Measurements from ENCODE around the gene MLXIP.

Gene MLXIP

GRCh38 chr12:122067548-122067947, 11.0 kb upstream of the MLXIP start:
- Histone ChIP-seq H3K4me3 (no peak overlapping the region), H3K9ac (ENCODE audit: insufficient read length) (no peak overlapping the region), H3K36me3 (ENCODE audit: insufficient read depth, low read length) (no peaks in the 10 kb centered on the region), H3K27ac (no peak overlapping the region), H3K9me3 (ENCODE audit: low read depth, low read length) (no peaks in the 10 kb centered on the region)
- no peak for DNase-seq (ENCODE audit: low read depth, low spot score)
- TF ChIP-seq EZH2 (IDR thresholded peaks at IDR 0.05) (no peak), POLR2AphosphoS5 (IDR thresholded peaks at IDR 0.05; ENCODE audit: borderline replicate concordance, low read depth, low read length) (no peak), FOXP2 (optimal IDR thresholded peaks at IDR 0.05; ENCODE audit: control extremely low read depth, extremely low read length, insufficient read depth) (no peak)

DNA sequence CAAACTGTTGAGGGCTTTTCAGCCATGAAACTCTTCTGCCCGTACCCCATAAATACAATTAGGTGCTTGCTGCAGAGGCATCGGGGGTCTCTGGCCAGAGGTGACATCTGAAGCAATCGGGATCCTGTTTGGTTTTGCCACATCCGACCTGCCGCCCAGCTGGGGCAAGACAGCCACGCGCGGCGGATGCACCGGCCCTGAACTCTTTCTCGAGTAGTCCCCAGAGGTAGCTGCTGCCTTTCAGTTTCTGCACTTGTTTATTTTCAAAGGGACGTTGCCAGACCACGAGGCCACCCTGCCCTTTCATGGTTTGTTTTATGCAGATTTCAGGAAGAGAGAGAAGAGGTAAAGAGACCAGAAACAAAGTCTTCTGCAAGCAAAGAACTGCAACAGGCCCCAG, 10.6 kb upstream of the MLXIP start:
- Histone ChIP-seq H3K36me3 (ENCODE audit: insufficient read depth, low read length) (no peaks in the 10 kb centered on the region), H3K9me3 (ENCODE audit: low read depth, low read length) (no peaks in the 10 kb centered on the region), H3K27ac (no peak overlapping the region), H3K9ac (ENCODE audit: insufficient read length) (no peak overlapping the region), H3K4me3 (no peak overlapping the region)
- DNase-seq (ENCODE audit: low read depth, low spot score) = no peak
- TF ChIP-seq POLR2AphosphoS5 (IDR thresholded peaks at IDR 0.05; ENCODE audit: borderline replicate concordance, low read depth, low read length) = no peak
- no peak for TF ChIP-seq FOXP2 (optimal IDR thresholded peaks at IDR 0.05; ENCODE audit: control extremely low read depth, extremely low read length, insufficient read depth)
- no peak for TF ChIP-seq EZH2 (IDR thresholded peaks at IDR 0.05)

GRCh38 chr12:122072031-122072970, 6.3 kb upstream of the MLXIP start:
- Histone ChIP-seq H3K9ac (ENCODE audit: insufficient read length) (peak overlapping the region; percentile 8), H3K36me3 (ENCODE audit: insufficient read depth, low read length) (no peaks in the 10 kb centered on the region), H3K4me3 (peak overlapping the region; percentile 12; the same call in 1 of the 2 replicates), H3K27ac (peak overlapping the region; percentile 44; the same call in 1 of the 2 replicates), H3K9me3 (ENCODE audit: low read depth, low read length) (no peaks in the 10 kb centered on the region)
- no peak for DNase-seq (ENCODE audit: low read depth, low spot score)
- no peak for TF ChIP-seq FOXP2 (optimal IDR thresholded peaks at IDR 0.05; ENCODE audit: control extremely low read depth, extremely low read length, insufficient read depth)
- no peak for TF ChIP-seq POLR2AphosphoS5 (IDR thresholded peaks at IDR 0.05; ENCODE audit: borderline replicate concordance, low read depth, low read length)
- TF ChIP-seq EZH2 (IDR thresholded peaks at IDR 0.05) = no peak

DNA sequence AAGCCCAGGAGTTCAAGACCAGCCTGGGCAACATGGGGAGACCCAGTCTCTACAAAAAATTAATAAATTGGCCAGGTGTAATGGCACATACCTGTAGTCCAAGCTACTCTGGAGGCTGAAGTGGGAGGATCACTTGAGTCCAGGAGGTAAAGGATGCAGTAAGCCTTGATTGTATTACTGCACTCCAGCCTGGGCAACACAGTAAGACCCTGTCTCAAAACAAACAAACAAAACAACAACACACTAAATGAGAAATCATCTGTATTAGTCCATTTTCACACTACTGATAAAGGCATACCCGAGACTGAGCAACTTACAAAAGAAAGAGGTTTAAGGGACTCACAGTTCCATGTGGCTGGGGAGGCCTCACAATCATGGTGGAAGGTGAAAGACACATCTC, 4.7 kb upstream of the MLXIP start:
- Histone ChIP-seq H3K4me3 (no peak overlapping the region), H3K9ac (ENCODE audit: insufficient read length) (no peak overlapping the region), H3K9me3 (ENCODE audit: low read depth, low read length) (no peaks in the 10 kb centered on the region), H3K36me3 (ENCODE audit: insufficient read depth, low read length) (no peaks in the 10 kb centered on the region), H3K27ac (no peak overlapping the region)
- no peak for DNase-seq (ENCODE audit: low read depth, low spot score)
- TF ChIP-seq FOXP2 (optimal IDR thresholded peaks at IDR 0.05; ENCODE audit: control extremely low read depth, extremely low read length, insufficient read depth) = no peak
- no peak for TF ChIP-seq POLR2AphosphoS5 (IDR thresholded peaks at IDR 0.05; ENCODE audit: borderline replicate concordance, low read depth, low read length)
- no peak for TF ChIP-seq EZH2 (IDR thresholded peaks at IDR 0.05)

GRCh38 chr12:122076743-122077495, 1.6 kb upstream of the MLXIP start:
- H3K4me3 ChIP-seq = no peak overlapping the region
- no peaks in the 10 kb centered on the region for H3K9me3 ChIP-seq (ENCODE audit: low read depth, low read length)
- no peak for DNase-seq (ENCODE audit: low read depth, low spot score)
- H3K9ac ChIP-seq (ENCODE audit: insufficient read length) = no peak overlapping the region
- H3K36me3 ChIP-seq (ENCODE audit: insufficient read depth, low read length) = no peaks in the 10 kb centered on the region
- TF ChIP-seq EZH2 (IDR thresholded peaks at IDR 0.05) (no peak), FOXP2 (optimal IDR thresholded peaks at IDR 0.05; ENCODE audit: control extremely low read depth, extremely low read length, insufficient read depth) (no peak), POLR2AphosphoS5 (IDR thresholded peaks at IDR 0.05; ENCODE audit: borderline replicate concordance, low read depth, low read length) (no peak)
- H3K27ac ChIP-seq = no peak overlapping the region

DNA sequence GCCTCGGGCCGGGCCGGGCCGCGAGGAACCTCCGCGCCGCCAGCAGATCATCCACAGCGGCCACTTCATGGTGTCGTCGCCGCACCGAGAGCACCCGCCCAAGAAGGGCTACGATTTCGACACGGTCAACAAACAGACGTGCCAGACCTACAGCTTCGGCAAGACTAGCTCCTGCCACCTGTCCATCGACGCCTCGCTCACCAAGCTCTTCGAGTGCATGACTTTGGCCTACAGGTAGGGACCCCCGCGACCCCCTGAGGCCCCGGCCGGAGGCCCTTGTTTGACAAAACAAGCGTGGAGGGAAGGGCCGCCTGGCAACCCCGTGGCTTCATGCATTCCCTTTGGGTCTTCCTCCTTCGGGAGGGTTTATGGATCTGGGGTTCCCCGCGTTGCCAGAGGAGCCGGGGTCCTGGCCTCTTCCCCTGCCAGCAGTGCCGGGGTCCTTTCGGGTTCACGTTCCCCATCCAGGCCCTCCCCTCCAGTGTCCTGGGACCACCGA, 526 bp downstream of the MLXIP start:
- Histone ChIP-seq H3K9ac (ENCODE audit: insufficient read length) (peak overlapping the region; percentile 72), H3K9me3 (ENCODE audit: low read depth, low read length) (no peaks in the 10 kb centered on the region), H3K27ac (no peak overlapping the region), H3K4me3 (peak overlapping the region; percentile 91), H3K36me3 (ENCODE audit: insufficient read depth, low read length) (no peaks in the 10 kb centered on the region; the same call in 1 of the 2 replicates)
- TF ChIP-seq EZH2 (IDR thresholded peaks at IDR 0.05) (no peak), POLR2AphosphoS5 (IDR thresholded peaks at IDR 0.05; ENCODE audit: borderline replicate concordance, low read depth, low read length) (no peak), FOXP2 (optimal IDR thresholded peaks at IDR 0.05; ENCODE audit: control extremely low read depth, extremely low read length, insufficient read depth) (no peak)
- no peak for DNase-seq (ENCODE audit: low read depth, low spot score)

DNA sequence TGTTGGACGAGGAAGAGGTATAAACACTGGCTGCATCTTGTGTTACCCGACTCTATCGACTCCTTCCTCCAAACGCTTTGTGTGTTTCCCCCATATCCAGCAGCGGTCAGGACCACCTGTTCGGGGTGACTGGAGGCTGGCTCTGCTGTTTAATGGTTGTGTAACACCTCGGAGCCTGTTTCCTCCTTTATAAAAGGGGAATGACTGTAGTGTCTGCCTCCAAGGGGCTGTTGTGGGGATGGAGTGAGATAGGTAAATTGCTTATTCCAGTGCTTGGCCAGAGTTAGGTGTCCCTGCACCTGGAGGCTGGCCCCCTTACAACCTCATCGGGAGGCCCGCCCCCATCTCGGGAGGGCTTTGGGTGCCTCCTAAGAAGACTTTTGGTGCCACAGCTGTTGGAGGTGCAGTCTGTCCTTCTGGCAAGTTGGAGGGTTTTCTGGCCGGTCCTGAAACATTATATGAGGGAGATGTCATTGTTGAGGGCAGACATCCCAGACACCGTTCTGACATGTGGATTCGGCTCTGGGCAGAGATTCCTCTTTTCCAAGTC, 1.1 kb downstream of the MLXIP start:
- Histone ChIP-seq H3K9me3 (ENCODE audit: low read depth, low read length) (no peaks in the 10 kb centered on the region), H3K36me3 (ENCODE audit: insufficient read depth, low read length) (no peaks in the 10 kb centered on the region; the same call in 1 of the 2 replicates), H3K27ac (no peak overlapping the region), H3K4me3 (peak overlapping the region; percentile 91), H3K9ac (ENCODE audit: insufficient read length) (peak overlapping the region; percentile 72)
- TF ChIP-seq POLR2AphosphoS5 (IDR thresholded peaks at IDR 0.05; ENCODE audit: borderline replicate concordance, low read depth, low read length) (no peak), EZH2 (IDR thresholded peaks at IDR 0.05) (no peak), FOXP2 (optimal IDR thresholded peaks at IDR 0.05; ENCODE audit: control extremely low read depth, extremely low read length, insufficient read depth) (no peak)
- no peak for DNase-seq (ENCODE audit: low read depth, low spot score)

Measured in SK-N-MC (cell line).